ENCODE results near the gene NSMF. TPM values are rescaled to one million over a fixed set of nuclear protein-coding genes. Genes with fewer than 3 reads are reported as not detected.

The NSMF gene
- total RNA-seq, 3 donors from 2014 or later (not counting 1 experiment from before 2014, with no cell fraction given): 78.1 to 111 (median 87.8) TPM

DNA sequence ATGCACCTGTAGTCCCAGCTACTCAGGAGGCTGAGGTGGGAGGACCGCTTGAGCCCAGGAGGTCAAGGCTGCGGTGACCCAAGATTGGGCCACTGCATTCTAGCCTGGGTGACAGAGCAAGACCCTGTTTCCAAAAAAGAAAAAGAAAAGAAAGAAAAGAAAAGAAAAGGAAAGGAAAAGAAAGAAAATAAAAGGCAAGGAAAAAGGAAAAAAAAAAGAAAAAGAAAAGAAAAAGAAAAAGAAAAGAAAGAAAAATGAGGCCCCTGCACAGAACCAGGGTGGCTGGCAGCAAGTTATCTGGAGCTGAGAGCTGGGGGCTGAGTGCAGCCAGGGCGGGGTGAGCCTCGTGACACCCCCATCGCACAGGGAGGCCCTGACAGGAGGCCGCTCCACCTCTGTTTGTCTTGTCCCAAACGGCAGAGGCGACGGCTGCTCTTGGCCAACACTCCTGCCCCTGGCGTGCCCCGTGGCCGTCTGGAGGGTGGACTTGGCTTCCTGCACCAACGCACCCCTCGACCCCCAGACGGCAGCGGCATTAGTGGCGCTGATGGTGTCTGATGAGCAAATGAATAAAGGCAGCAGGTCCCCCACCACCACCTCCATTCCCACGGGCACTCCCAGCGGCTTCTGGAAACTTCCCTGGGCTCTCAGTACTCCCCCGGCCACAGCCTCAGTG, 52.9 kb downstream of the NSMF start:
- peaks cover 0 to 2% of the 10 kb centered on the region in 2 donors for H3K27me3 Mint-ChIP-seq (ENCODE audit: low read depth in 2 of 2)
- no peak for ATAC-seq
- no peaks in the 10 kb centered on the region for H3K9me3 ChIP-seq (ENCODE audit: control insufficient read depth, insufficient read depth, low read length)
- intact Hi-C loops (cut with micrococcal nuclease): loop anchor here (2.0 kb wide), 1 partner anchor 111 kb away; no protein-coding TSS in a partner anchor
- H3K36me3 ChIP-seq (ENCODE audit: control insufficient read depth, insufficient read depth, low read length): no peaks in the 10 kb centered on the region
- 81% methylated on average over 20 of the region's 20 CpGs for WGBS (ENCODE audit: insufficient coverage)
- TF ChIP-seq CTCF (IDR thresholded peaks at IDR 0.05): no peak
- H3K4me3 ChIP-seq (ENCODE audit: low read length): no peak overlapping the region
- no peaks in the 10 kb centered on the region for H3K36me3 Mint-ChIP-seq
- peak overlapping the region; percentile 81 for H3K4me3 Mint-ChIP-seq
- DNase-seq: no peak
- H3K4me1 Mint-ChIP-seq: peaks cover 16 to 19% of the 10 kb centered on the region in 2 donors
- no peak overlapping the region for H3K27ac ChIP-seq (ENCODE audit: low read length)
- H3K9me3 Mint-ChIP-seq: no peaks in the 10 kb centered on the region
- H3K4me1 ChIP-seq (ENCODE audit: control insufficient read depth, insufficient read depth, low read length): peaks cover 33% of the 10 kb centered on the region
- H3K27ac Mint-ChIP-seq: peak overlapping the region in 1 of 2 donors; percentile 56
- H3K27me3 ChIP-seq (ENCODE audit: control insufficient read depth, insufficient read depth, low read length): peaks cover 3% of the 10 kb centered on the region

DNA sequence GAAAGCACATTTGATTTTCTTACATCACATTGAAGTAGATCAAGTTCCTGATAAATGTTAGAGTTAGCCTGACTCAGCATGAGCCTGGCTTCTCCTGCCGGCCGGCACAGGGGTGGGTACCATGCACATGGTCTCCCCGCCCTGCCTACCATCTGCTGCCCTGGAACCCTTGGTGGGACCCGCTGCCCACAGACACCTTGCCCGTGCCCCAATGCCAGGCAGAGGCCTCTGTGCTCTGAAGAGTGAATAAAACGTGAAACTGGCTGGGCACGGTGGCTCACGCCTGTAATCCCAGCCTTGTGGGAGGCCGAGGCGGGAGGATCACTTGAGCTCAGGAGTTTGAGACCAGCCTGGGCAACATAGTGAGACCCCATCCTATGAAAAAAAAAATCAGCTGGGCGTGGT, 53.5 kb downstream of the NSMF start:
- H3K27me3 Mint-ChIP-seq (ENCODE audit: low read depth in 2 of 2): peaks cover 0 to 2% of the 10 kb centered on the region in 2 donors
- 90% methylated on average over 11 of the region's 11 CpGs for WGBS (ENCODE audit: insufficient coverage)

GRCh38 chr9:137404961-137405567, 54.1 kb downstream of the NSMF start:
- 90% methylated on average over 24 of the region's 24 CpGs for WGBS (ENCODE audit: insufficient coverage)
- Mint-ChIP-seq H3K4me1 (peaks cover 6 to 9% of the 10 kb centered on the region in 2 donors), H3K4me3 (no peak overlapping the region), H3K27ac (no peak overlapping the region), H3K9me3 (no peaks in the 10 kb centered on the region), H3K36me3 (no peaks in the 10 kb centered on the region), H3K27me3 (ENCODE audit: low read depth in 2 of 2) (peaks cover 0 to 2% of the 10 kb centered on the region in 2 donors)
- no peak overlapping the region for H3K4me3 ChIP-seq (ENCODE audit: low read length)
- H3K36me3 ChIP-seq (ENCODE audit: control insufficient read depth, insufficient read depth, low read length): no peaks in the 10 kb centered on the region
- intact Hi-C loops (cut with micrococcal nuclease): no loop called here
- ATAC-seq (no peak), DNase-seq (no peak)
- no peak for TF ChIP-seq CTCF (IDR thresholded peaks at IDR 0.05)
- H3K9me3 ChIP-seq (ENCODE audit: control insufficient read depth, insufficient read depth, low read length): no peaks in the 10 kb centered on the region
- peaks cover 21% of the 10 kb centered on the region for H3K4me1 ChIP-seq (ENCODE audit: control insufficient read depth, insufficient read depth, low read length)
- H3K27me3 ChIP-seq (ENCODE audit: control insufficient read depth, insufficient read depth, low read length): peaks cover 3% of the 10 kb centered on the region
- H3K27ac ChIP-seq (ENCODE audit: low read length): no peak overlapping the region

More for the DNA sequence above, 53.5 kb downstream of the NSMF start:
- Mint-ChIP-seq H3K9me3 (no peaks in the 10 kb centered on the region), H3K4me1 (peaks cover 10 to 14% of the 10 kb centered on the region in 2 donors), H3K4me3 (peak overlapping the region; percentile 81), H3K27ac (peak overlapping the region in 1 of 2 donors; percentile 56), H3K36me3 (no peaks in the 10 kb centered on the region)
- ATAC-seq (no peak), DNase-seq (no peak)
- no peak overlapping the region for H3K27ac ChIP-seq (ENCODE audit: low read length)
- intact Hi-C loops (cut with micrococcal nuclease): loop anchor here (2.0 kb wide), 1 partner anchor 111 kb away; no protein-coding TSS in a partner anchor
- TF ChIP-seq CTCF (IDR thresholded peaks at IDR 0.05): no peak
- peaks cover 27% of the 10 kb centered on the region for H3K4me1 ChIP-seq (ENCODE audit: control insufficient read depth, insufficient read depth, low read length)
- no peak overlapping the region for H3K4me3 ChIP-seq (ENCODE audit: low read length)
- H3K9me3 ChIP-seq (ENCODE audit: control insufficient read depth, insufficient read depth, low read length): no peaks in the 10 kb centered on the region
- H3K36me3 ChIP-seq (ENCODE audit: control insufficient read depth, insufficient read depth, low read length): no peaks in the 10 kb centered on the region
- H3K27me3 ChIP-seq (ENCODE audit: control insufficient read depth, insufficient read depth, low read length): peaks cover 3% of the 10 kb centered on the region
